ENCODE results near the gene MRPS27. TPM values are rescaled to one million over a fixed set of nuclear protein-coding genes. Genes with fewer than 3 reads are reported as not detected.
A peak's percentile ranks its signal among the peaks of the same experiment; 100 is the strongest.

The MRPS27 gene
- total and polyA plus RNA-seq, 9 donors: 33.4 to 108 (median 57.9) TPM

GRCh38 chr5:72251386-72251785, 68.7 kb downstream of the MRPS27 start:
- WGBS, 3 donors: 92 to 100% (median 100%) methylated on average over 1 of the region's 1 CpG
- H3K27me3 ChIP-seq: no peaks in the 10 kb centered on the region
- H3K4me1 ChIP-seq (ENCODE audit: insufficient read depth): peaks cover 3% of the 10 kb centered on the region
- H3K4me3 ChIP-seq: no peak overlapping the region
- TF ChIP-seq POLR2A (IDR thresholded peaks at IDR 0.05) (no peak), EP300 (IDR thresholded peaks at IDR 0.05) (no peak)
- no peak for DNase-seq
- H3K9me3 ChIP-seq: no peaks in the 10 kb centered on the region
- no peak overlapping the region for H3K27ac ChIP-seq
- H3K36me3 ChIP-seq: no peaks in the 10 kb centered on the region
- intact Hi-C loops (cut with DNase I): no loop called here

- Histone ChIP-seq H3K36me3 (no peaks in the 10 kb centered on the region), H3K27ac (peak overlapping the region in 1 of 2 donors; percentile 71), H3K4me1 (ENCODE audit: insufficient read depth) (peaks cover 8% of the 10 kb centered on the region), H3K9me3 (no peaks in the 10 kb centered on the region), H3K4me3 (no peak overlapping the region), H3K27me3 (no peaks in the 10 kb centered on the region)
- TF ChIP-seq POLR2A (IDR thresholded peaks at IDR 0.05) (no peak), CTCF (IDR thresholded peaks at IDR 0.05) (no peak), EP300 (IDR thresholded peaks at IDR 0.05) (no peak)
- intact Hi-C loops (cut with DNase I): no loop called here
- WGBS, 3 donors: 31 to 38% (median 32%) methylated on average over 2 of the region's 2 CpGs
- peak in 4 of 5 donors; percentile 31 to 71 (median 67) for DNase-seq
Observed at GRCh38 chr5:72248410-72248981, 71.5 kb downstream of the MRPS27 start.

- H3K27ac ChIP-seq: peak overlapping the region in 1 of 2 donors; percentile 71
- no peaks in the 10 kb centered on the region for H3K27me3 ChIP-seq
- H3K9me3 ChIP-seq: no peaks in the 10 kb centered on the region
- H3K36me3 ChIP-seq: no peaks in the 10 kb centered on the region
- peaks cover 10% of the 10 kb centered on the region for H3K4me1 ChIP-seq (ENCODE audit: insufficient read depth)
- H3K4me3 ChIP-seq: no peak overlapping the region
- intact Hi-C loops (cut with DNase I): no loop called here
- DNase-seq: no peak
- WGBS, 3 donors: 16 to 19% (median 18%) methylated on average over 4 of the region's 4 CpGs
- TF ChIP-seq EP300 (IDR thresholded peaks at IDR 0.05) (no peak), CTCF (IDR thresholded peaks at IDR 0.05) (no peak), POLR2A (IDR thresholded peaks at IDR 0.05) (no peak)
Observed at GRCh38 chr5:72246954-72247442, 73.0 kb downstream of the MRPS27 start.

GRCh38 chr5:72245951-72246532, 74.0 kb downstream of the MRPS27 start:
- Histone ChIP-seq H3K36me3 (no peaks in the 10 kb centered on the region), H3K9me3 (no peaks in the 10 kb centered on the region), H3K27ac (peak overlapping the region; percentile 32 to 71), H3K4me3 (no peak overlapping the region), H3K27me3 (no peaks in the 10 kb centered on the region), H3K4me1 (ENCODE audit: insufficient read depth) (peaks cover 10% of the 10 kb centered on the region)
- TF ChIP-seq EP300 (IDR thresholded peaks at IDR 0.05) (no peak), POLR2A (IDR thresholded peaks at IDR 0.05) (no peak), CTCF (IDR thresholded peaks at IDR 0.05) (no peak)
- WGBS, 3 donors: 12 to 23% (median 15%) methylated on average over 3 of the region's 3 CpGs
- intact Hi-C loops (cut with DNase I): no loop called here
- no peak for DNase-seq

- intact Hi-C loops (cut with DNase I): no loop called here
- H3K9me3 ChIP-seq: no peaks in the 10 kb centered on the region
- no peaks in the 10 kb centered on the region for H3K27me3 ChIP-seq
- no peak overlapping the region for H3K4me3 ChIP-seq
- no peak for DNase-seq
- peak overlapping the region in 1 of 2 donors; percentile 71 for H3K27ac ChIP-seq
- no peaks in the 10 kb centered on the region for H3K36me3 ChIP-seq
- WGBS, 3 donors: 32 to 38% (median 35%) methylated on average over 1 of the region's 1 CpG
- H3K4me1 ChIP-seq (ENCODE audit: insufficient read depth): peaks cover 10% of the 10 kb centered on the region
- TF ChIP-seq POLR2A (IDR thresholded peaks at IDR 0.05) (no peak), CTCF (IDR thresholded peaks at IDR 0.05) (no peak), EP300 (IDR thresholded peaks at IDR 0.05) (no peak)
Observed at GRCh38 chr5:72245546-72245945, 74.5 kb downstream of the MRPS27 start.
